Progenitor cell of endocrine pancreas (in vitro differentiated cells): ENCODE data around the gene WIPF1. TPM values are rescaled to one million over a fixed set of nuclear protein-coding genes. Genes with fewer than 3 reads are reported as not detected.

ENCODE experiments used
- DNase-seq: peaks from one replicate; pipeline ENCODE4 v3.0.0; 2021; ENCODE audit warnings: low spot score; ENCODE audit not compliant: unreplicated experiment
- H3K27ac Mint-ChIP-seq: 2 replicates; pipeline ENCODE4 v1.8.0; 2021; ENCODE audit warnings: mild to moderate bottlenecking, moderate library complexity, mixed read lengths
- H3K27me3 Mint-ChIP-seq: 2 replicates; pipeline ENCODE4 v1.8.0; 2021; ENCODE audit warnings: mixed read lengths
- H3K36me3 Mint-ChIP-seq: 2 replicates; pipeline ENCODE4 v1.8.0; 2022; ENCODE audit warnings: mixed read lengths; ENCODE audit not compliant: insufficient read depth
- H3K4me1 Mint-ChIP-seq: 2 replicates; pipeline ENCODE4 v1.8.0; 2021; ENCODE audit warnings: low read depth, mixed read lengths
- H3K4me3 Mint-ChIP-seq: 2 replicates; pipeline ENCODE4 v1.8.0; 2021; ENCODE audit warnings: low read depth, mild to moderate bottlenecking, moderate library complexity, mixed read lengths
- H3K9me3 Mint-ChIP-seq: 2 replicates; pipeline ENCODE4 v1.8.0; 2021; ENCODE audit warnings: low read depth, mixed read lengths
- CTCF ChIP-seq: fragments of 200-600 bp; sonication (generic); IDR thresholded peaks from one replicate; pipeline ENCODE4 v1.5.0; 2021; ENCODE audit warnings: antibody characterized with exemption, mild to moderate bottlenecking; ENCODE audit not compliant: unreplicated experiment
- total RNA-seq: library from RNA; stranded (reverse); gene quantifications from 2 replicates; pipeline ENCODE4 v1.2.1, GENCODE V29; 2021

Gene WIPF1
- total RNA-seq, 1 donor from 2014 or later = 12.9 TPM

DNA sequence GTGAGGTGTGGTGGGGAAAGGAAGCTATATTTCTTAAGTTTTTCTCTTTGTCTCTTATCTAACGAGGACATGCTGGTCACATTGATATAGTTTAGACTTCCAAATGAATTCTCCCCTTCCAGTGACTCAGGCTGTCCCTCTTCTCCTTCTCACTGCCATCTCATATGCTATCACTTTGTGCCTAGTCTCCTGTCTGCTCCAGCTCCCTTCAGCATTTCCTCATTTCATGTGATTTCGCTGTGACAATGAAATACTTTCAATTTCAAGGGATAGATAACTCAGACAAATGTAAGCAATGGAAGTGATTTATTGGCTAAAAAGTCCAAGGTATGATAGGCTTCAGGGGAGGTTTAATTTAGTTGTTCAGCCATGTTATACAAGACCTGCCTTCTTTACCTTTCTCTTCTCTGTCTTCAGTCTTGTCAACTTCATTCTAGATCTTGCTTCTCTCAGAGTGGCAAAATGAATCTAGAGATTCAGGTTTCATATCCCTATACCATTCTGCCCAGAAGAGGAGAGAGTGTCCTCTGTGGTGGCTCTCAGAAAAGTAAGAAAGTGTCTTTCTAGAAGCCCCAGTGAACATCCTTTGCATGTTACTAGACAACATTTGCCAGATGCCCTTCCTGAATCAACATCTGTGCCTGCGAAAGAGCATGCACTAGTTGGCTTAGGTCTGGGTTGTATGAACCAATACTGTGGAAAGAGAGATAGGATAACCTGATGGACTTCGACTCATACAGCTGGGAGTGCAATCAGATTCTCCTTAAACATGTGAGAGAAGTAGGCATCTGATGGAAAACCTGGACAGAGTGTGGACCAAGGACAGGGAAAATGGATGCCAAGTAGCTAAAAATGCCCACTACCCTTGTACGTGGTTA lies 80.9 kb downstream of the WIPF1 start:
- peaks cover 14% of the 10 kb centered on the region for H3K27me3 Mint-ChIP-seq
- no peak for TF ChIP-seq CTCF
- no peak overlapping the region for H3K27ac Mint-ChIP-seq
- H3K4me1 Mint-ChIP-seq = no peaks in the 10 kb centered on the region
- peaks cover 28% of the 10 kb centered on the region for H3K9me3 Mint-ChIP-seq
- DNase-seq = no peak
- peaks cover 2% of the 10 kb centered on the region for H3K36me3 Mint-ChIP-seq
- no peak overlapping the region for H3K4me3 Mint-ChIP-seq

GRCh38 chr2:174512345-174512744 lies 85.3 kb downstream of the WIPF1 start:
- Mint-ChIP-seq H3K9me3 (peaks cover 42% of the 10 kb centered on the region), H3K27ac (no peak overlapping the region), H3K27me3 (no peaks in the 10 kb centered on the region), H3K36me3 (peaks cover 7% of the 10 kb centered on the region), H3K4me1 (no peaks in the 10 kb centered on the region), H3K4me3 (no peak overlapping the region)
- TF ChIP-seq CTCF = no peak
- DNase-seq = no peak

GRCh38 chr2:174511580-174512260 lies 85.9 kb downstream of the WIPF1 start:
- H3K36me3 Mint-ChIP-seq = peaks cover 7% of the 10 kb centered on the region
- peaks cover 46% of the 10 kb centered on the region for H3K9me3 Mint-ChIP-seq
- DNase-seq = no peak
- no peak overlapping the region for H3K27ac Mint-ChIP-seq
- no peak for TF ChIP-seq CTCF
- no peak overlapping the region for H3K4me3 Mint-ChIP-seq
- no peaks in the 10 kb centered on the region for H3K4me1 Mint-ChIP-seq
- H3K27me3 Mint-ChIP-seq = no peaks in the 10 kb centered on the region

DNA sequence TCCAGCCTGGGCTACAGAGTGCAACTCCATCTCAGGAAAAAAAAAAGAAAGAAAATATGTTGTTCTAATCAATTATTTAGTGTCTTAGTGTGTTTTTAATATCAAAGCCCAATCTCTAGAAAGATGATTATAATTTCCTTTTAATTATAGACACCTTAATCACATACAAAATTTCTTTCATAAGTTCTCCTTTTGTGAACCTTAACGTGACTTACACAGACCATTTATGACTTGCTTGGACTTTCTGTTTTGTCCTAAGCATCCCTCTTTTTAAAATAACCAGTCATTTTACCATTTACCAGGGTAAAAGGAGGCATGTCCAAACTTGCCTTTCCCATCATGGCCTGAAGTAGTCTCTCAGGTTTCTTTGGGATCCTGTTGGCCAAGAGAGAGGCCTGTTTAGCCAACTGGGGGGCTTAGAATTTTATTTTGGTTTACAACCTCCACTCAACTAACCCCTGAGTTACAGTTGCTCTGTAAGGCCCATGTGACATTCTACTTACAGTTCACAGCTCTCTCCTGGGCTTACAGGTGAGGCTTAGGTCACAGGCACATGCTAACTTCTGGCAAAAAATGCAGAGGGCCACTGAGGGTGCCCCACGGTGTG lies 86.9 kb downstream of the WIPF1 start:
- DNase-seq = no peak
- Mint-ChIP-seq H3K27ac (no peak overlapping the region), H3K9me3 (peaks cover 42% of the 10 kb centered on the region), H3K27me3 (no peaks in the 10 kb centered on the region), H3K36me3 (peaks cover 7% of the 10 kb centered on the region), H3K4me3 (no peak overlapping the region), H3K4me1 (no peaks in the 10 kb centered on the region)
- TF ChIP-seq CTCF = no peak

Other genes starting within 250 kb of the WIPF1 start
- gene SCRN3, start 202.1 kb downstream of the WIPF1 start, total RNA-seq = 14.3 and 18.0 TPM in 2 replicates
- 0.74 and 1.4 TPM in 2 replicates for gene GPR155, start 110.8 kb downstream of the WIPF1 start, total RNA-seq
- gene CHRNA1, start 166.7 kb upstream of the WIPF1 start, total RNA-seq = not detected in 2 replicates